Activated T-helper 1 cell treated with anti-CD3 and anti-CD28 coated beads, Interleukin-2, amount 50 U/mL, for 16 hours (primary cell): ENCODE data around the gene TRMT2A.

Experiments
- DNase-seq, 2 donors: peaks; one replicate each; pipeline ENCODE4 v3.0.0-alpha.2; 2020; ENCODE audit warnings: low read depth in 1 of 2, low spot score in 1 of 2

The TRMT2A gene

GRCh38 chr22:20107951-20108756 is 8.9 kb downstream of the TRMT2A start:
- no peak for DNase-seq

GRCh38 chr22:20107471-20107901 is 9.5 kb downstream of the TRMT2A start:
- no peak for DNase-seq

DNA sequence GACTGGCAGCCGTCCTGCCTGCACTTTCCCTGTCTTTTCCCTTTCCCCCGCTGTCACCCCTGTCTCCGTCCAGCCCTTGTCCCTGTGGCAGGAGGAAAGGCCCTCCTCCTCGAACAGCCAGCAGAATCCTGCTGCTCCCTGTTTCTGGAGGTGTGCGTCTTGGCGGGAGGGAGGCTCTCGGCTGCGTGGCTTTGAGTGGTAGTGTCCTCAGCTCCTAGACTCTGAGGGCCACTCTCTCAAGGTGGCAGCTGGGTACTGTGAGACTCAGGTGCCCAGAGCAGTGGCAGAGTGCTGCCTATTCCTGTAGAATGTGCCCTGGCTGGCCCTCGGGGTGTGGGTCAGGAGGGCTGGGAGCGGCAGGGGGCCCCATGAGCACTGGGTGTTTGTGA is 10.2 kb downstream of the TRMT2A start:
- DNase-seq, result no peak

DNA sequence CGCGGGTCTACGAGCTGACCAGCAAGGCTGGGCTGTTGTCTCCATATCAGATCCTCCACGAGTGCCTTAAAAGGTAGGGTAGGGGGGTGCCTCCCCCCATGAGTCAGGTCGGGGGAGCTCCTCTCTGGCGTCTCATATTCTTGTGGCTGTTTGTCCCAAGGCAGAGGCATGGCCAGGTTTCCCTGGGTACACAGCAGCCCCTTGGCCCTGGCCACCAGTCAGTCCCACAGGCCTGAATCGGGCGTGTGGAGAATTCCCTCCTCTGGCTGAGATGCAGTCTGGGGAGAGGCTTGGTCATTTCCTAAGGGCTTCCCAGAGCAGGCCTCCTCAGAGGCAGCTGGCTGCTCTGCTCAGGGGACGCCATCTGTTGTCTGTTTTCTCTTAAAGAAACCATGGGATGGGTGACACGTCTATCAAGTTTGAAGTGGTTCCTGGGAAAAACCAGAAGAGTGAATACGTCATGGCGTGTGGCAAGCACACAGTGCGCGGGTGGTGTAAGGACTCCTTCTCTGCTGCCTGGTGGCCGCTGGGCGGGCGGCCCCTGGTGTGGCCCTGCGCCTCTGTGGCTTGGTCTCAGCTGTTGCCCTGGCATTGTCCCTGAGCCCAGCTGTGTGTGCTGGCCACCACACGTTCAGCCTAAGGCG is 10.7 kb downstream of the TRMT2A start:
- DNase-seq, result no peak

GRCh38 chr22:20105456-20106204 is 11.4 kb downstream of the TRMT2A start:
- DNase-seq, result no peak

DNA sequence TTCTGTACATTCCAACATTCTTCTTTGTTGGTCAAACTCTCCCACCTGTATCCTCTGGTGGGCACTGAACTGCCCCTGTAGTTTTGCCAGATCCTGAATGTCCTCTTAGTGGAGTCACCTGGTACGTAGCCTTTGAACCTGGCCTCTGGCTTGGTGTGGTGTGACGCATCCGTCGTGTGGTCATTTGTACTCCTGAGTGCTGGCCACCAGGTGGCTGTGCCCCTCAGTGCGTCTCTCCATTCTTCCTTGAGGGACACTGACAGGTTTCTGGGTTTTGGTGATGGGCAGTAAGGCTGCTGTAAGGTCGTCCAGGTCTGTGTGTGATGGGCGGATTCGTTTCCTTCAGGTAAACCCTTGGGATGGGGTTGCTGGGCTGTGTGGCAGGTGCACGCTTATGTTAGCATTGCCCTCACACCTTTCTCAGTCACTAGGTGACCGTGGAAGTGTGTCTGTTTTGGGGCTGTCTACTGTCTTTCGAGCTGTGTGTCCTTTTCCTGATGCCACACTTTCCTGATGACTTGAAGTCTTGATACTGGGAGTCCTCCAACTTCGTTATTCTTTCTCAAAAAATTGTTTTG is 14.7 kb downstream of the TRMT2A start:
- no peak for DNase-seq

- no peak for DNase-seq
Observed at GRCh38 chr22:20101638-20102037, 15.4 kb downstream of the TRMT2A start.

- no peak for DNase-seq
Observed at GRCh38 chr22:20099099-20099711, 17.8 kb downstream of the TRMT2A start.

GRCh38 chr22:20096574-20097420 is 20.2 kb downstream of the TRMT2A start:
- no peak for DNase-seq

- DNase-seq, result no peak
Observed at GRCh38 chr22:20095521-20095920, 21.5 kb downstream of the TRMT2A start.

DNA sequence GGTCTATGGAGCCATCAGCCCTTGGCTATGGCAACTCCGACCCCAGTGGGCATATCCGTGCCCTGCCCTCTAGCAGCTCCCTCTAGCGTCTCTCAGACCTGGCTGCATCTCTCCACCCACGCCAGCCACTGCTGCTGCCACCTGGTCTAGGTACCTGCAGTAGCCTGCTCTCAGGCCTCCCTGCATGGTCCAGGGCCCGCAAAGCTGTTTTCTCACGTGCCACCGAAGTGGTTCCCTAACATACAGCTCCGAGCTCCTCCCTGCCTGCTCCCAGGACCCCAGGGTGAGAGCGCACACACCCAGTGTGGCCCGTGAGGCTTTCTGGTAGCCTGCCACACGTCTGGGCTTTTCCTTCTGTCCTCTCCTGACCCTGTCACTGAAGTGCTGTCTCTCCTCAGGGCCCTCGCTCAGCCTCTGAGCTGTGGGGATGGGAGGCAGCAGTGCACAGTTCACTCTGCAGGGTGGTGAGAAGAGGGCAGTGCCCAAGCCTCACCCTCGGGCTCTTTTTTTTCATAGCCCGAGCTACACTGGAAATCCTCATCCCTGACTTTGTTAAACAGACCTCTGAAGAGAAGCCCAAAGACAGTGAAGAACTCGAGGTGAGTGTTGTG is 22.7 kb downstream of the TRMT2A start:
- DNase-seq, result no peak

- DNase-seq, result no peak
Observed at GRCh38 chr22:20093418-20094196, 23.4 kb downstream of the TRMT2A start.

DNA sequence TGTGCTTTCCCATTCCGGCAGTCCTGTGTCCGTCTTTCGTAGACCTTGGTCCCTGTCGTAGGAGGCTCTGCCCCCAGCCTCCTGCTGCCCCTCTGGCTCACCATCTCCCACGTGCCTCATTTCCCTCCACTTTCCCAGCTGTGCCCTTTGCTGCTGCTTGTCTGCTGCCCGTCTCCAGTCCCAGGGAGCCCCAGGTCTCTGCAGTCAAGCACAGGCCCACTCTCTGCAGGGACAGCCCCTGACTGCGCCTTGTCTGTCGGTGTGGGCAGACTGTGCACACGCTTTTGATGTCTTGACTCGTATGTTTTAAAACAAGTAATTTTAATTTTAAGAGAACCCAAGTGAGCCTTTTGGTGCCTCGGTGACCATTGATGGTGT is 24.6 kb downstream of the TRMT2A start:
- DNase-seq, result no peak

DNA sequence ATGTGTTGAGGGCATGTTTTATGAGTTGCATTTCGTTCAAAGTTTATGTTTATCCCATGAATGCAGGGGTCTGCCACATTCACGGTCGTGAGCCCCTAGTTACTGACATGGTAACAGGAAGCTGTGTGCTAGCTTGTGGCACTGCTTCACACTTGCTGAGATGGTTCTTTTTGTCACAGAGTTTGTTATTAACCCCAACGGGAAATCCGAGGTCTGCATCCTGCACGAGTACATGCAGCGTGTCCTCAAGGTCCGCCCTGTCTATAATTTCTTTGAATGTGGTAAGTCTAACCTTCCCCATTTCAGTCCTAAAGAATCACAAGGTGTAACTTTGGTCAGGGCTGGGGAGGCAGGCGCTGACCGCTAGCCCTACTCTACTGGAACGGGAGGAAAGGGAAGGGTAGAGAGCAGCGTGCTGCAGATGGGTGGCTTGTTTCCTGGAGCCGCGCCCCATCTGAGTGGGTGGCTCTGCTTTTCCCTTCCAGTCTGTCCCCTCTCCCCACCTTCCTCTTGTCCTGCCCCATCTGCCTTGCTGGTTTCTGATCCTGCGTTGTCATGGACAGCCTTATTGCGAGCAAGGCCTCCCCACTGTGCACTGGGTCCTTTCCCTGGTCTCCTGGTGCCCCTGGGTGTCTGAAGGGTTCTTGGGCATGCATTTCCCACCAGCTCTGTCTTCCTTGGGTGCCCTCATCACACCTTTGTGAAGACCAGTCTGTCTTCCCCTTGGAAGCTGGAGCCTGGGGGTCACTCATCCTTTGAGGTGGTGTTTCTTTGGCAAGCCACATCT is 25.1 kb downstream of the TRMT2A start:
- no peak for DNase-seq

DNA sequence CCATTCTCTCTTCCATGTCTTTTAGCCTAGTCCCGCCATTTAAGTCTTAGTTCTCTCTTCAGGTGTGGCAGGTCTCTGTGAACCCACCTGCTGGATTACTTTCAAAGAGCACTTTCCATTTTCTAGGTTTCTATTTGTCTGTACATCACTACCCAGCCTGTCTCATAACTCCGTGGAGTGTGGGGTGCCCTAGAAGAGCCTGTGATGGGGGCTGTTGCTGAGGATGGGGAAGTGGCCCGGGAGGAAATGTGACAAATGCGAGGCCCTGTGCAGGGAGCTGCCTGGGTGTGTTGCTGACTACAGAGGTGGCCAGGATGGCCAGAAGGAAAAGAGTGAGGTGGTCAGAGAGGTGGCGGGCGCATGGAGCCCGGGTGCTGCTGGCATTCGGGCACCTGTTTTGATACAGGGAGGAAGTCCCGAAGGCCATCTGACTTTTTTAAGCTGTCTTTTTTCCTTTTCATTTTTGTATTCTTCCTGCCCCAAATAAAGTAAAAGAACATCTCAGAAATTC is 26.2 kb downstream of the TRMT2A start:
- DNase-seq, result no peak

DNA sequence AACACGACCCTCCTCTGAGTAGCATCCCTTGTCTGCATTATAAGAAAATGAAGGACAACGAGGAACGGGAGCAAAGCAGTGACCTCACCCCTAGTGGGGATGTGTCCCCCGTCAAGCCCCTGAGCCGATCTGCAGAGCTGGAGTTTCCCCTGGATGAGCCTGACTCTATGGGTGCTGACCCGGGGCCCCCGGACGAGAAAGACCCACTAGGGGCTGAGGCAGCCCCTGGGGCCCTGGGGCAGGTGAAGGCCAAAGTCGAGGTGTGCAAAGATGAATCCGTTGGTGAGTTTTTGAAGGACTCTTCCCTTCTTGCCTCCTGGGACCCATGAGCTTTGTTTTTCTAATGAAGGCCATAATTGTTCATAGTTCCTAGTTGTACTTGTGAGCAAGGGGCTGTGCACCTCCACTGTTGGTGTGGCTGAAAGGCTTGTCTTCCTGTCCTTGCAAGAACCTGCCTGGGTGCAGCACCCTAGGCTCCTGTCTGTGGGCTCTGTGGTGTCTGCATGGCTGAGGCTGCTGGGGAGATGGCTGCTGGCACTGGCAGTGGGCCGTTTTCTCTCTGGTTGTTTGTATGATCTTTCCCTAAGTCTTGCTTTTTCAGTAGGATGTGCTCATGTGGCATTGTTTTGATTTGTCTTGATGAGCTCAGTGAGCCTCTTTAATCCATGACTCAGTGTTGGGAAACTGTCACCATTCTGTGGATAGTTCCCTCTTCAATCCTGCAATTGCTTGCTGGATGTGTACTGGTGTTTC is 26.9 kb downstream of the TRMT2A start:
- DNase-seq, result no peak

GRCh38 chr22:20089226-20089976 is 27.6 kb downstream of the TRMT2A start:
- DNase-seq, result no peak
